HG02943 (cell line): ENCODE data around the gene COX7A2L.
"Not testable (repeated sequence)": the region's sequence is repeated elsewhere in the genome, so short reads cannot be mapped to it uniquely, and the experiment has no call there.

Experiments
- ATAC-seq: cut with Tn5 transposase; IDR thresholded peaks from one replicate; pipeline ENCODE4 v1.9.1; 2021; ENCODE audit warnings: mild to moderate bottlenecking, low read depth, moderate library complexity; ENCODE audit not compliant: unreplicated experiment

COX7A2L gene

GRCh38 chr2:42340045-42340937 is 20.7 kb downstream of the COX7A2L start:
- no peak for ATAC-seq

- ATAC-seq = no peak
These were observed 21.7 kb downstream of the COX7A2L start for GRCh38 chr2:42339191-42339912.

- no peak for ATAC-seq
These were observed 22.3 kb downstream of the COX7A2L start for GRCh38 chr2:42338567-42339190.

GRCh38 chr2:42337846-42338566 is 23.0 kb downstream of the COX7A2L start:
- ATAC-seq = no peak

- ATAC-seq = no peak
These were observed 23.6 kb downstream of the COX7A2L start for GRCh38 chr2:42337356-42337820.

GRCh38 chr2:42336361-42336965 is 24.6 kb downstream of the COX7A2L start:
- no peak for ATAC-seq

GRCh38 chr2:42335514-42336104 is 25.4 kb downstream of the COX7A2L start:
- ATAC-seq = no peak

GRCh38 chr2:42334865-42335264 is 26.2 kb downstream of the COX7A2L start:
- ATAC-seq = not testable (repeated sequence)

GRCh38 chr2:42334220-42334619 is 26.8 kb downstream of the COX7A2L start:
- ATAC-seq = no peak

GRCh38 chr2:42333579-42333978 is 27.4 kb downstream of the COX7A2L start:
- no peak for ATAC-seq

- ATAC-seq = no peak
These were observed 28.4 kb downstream of the COX7A2L start for GRCh38 chr2:42332575-42332974.

- no peak for ATAC-seq
These were observed 29.3 kb downstream of the COX7A2L start for GRCh38 chr2:42331569-42332284.

GRCh38 chr2:42329736-42330135 is 31.3 kb downstream of the COX7A2L start:
- ATAC-seq = no peak

GRCh38 chr2:42328923-42329322 is 32.1 kb downstream of the COX7A2L start:
- ATAC-seq = no peak

GRCh38 chr2:42328148-42328833 is 32.7 kb downstream of the COX7A2L start:
- ATAC-seq = no peak

- no peak for ATAC-seq
These were observed 33.9 kb downstream of the COX7A2L start for GRCh38 chr2:42327125-42327524.

GRCh38 chr2:42325609-42326008 is 35.4 kb downstream of the COX7A2L start:
- no peak for ATAC-seq

GRCh38 chr2:42324949-42325348 is 36.1 kb downstream of the COX7A2L start:
- ATAC-seq = no peak
